ENCODE measurements around the gene PKNOX2. TPM values are rescaled to one million over a fixed set of nuclear protein-coding genes. Genes with fewer than 3 reads are reported as not detected.

Gene PKNOX2
- total RNA-seq, 6 experiments from 2014 or later, result 0.10 TPM; not detected in 5

GRCh38 chr11:125303694-125304093 lies 139.1 kb downstream of the PKNOX2 start:
- Mint-ChIP-seq H3K36me3 (ENCODE audit: low read depth) (no peaks in the 10 kb centered on the region), H3K9me3 (no peaks in the 10 kb centered on the region), H3K27ac (no peak overlapping the region)

GRCh38 chr11:125304136-125304535 lies 139.6 kb downstream of the PKNOX2 start:
- Mint-ChIP-seq H3K27ac (no peak overlapping the region), H3K4me1 (ENCODE audit: low read depth) (peaks cover 15% of the 10 kb centered on the region), H3K36me3 (ENCODE audit: low read depth) (no peaks in the 10 kb centered on the region), H3K4me3 (no peak overlapping the region), H3K9me3 (no peaks in the 10 kb centered on the region), H3K27me3 (ENCODE audit: insufficient read depth) (peaks cover 19% of the 10 kb centered on the region)
- DNase-seq, result no peak
- TF ChIP-seq CTCF (IDR thresholded peaks at IDR 0.05), result no peak

More at GRCh38 chr11:125303694-125304093, 139.1 kb downstream of the PKNOX2 start:
- Mint-ChIP-seq H3K27me3 (ENCODE audit: insufficient read depth) (peaks cover 22% of the 10 kb centered on the region), H3K4me1 (ENCODE audit: low read depth) (peaks cover 15% of the 10 kb centered on the region), H3K4me3 (no peak overlapping the region)
- no peak for TF ChIP-seq CTCF (IDR thresholded peaks at IDR 0.05)
- DNase-seq, result no peak

DNA sequence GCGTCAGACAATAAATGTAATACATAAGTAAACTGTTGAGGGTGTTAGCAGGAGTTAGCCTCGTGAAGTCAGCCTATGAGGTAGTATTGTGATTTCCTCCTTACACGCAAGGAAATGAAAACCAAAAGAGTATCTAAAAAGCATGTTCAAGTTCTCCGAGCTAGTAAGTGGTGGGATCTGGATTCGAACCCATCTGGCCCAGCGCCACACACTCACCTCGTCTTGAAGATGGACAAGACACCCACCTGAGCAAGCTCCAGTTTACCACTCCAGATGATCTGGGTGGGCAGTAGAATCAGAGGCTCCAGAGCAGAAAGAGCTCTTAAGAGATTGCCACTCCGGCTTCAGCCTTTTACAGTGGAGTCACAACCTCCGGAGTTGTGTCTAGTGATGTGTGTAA lies 140.3 kb downstream of the PKNOX2 start:
- H3K4me1 Mint-ChIP-seq (ENCODE audit: low read depth), result peaks cover 15% of the 10 kb centered on the region
- TF ChIP-seq CTCF (IDR thresholded peaks at IDR 0.05), result no peak

GRCh38 chr11:125305345-125305744 lies 140.8 kb downstream of the PKNOX2 start:
- H3K4me3 Mint-ChIP-seq, result no peak overlapping the region
- no peaks in the 10 kb centered on the region for H3K9me3 Mint-ChIP-seq
- no peak overlapping the region for H3K27ac Mint-ChIP-seq
- peaks cover 18% of the 10 kb centered on the region for H3K27me3 Mint-ChIP-seq (ENCODE audit: insufficient read depth)
- no peaks in the 10 kb centered on the region for H3K36me3 Mint-ChIP-seq (ENCODE audit: low read depth)
- no peak for DNase-seq
- no peak for TF ChIP-seq CTCF (IDR thresholded peaks at IDR 0.05)
- peaks cover 12% of the 10 kb centered on the region for H3K4me1 Mint-ChIP-seq (ENCODE audit: low read depth)

More for the DNA sequence above, 140.3 kb downstream of the PKNOX2 start:
- no peak for DNase-seq
- no peak overlapping the region for H3K4me3 Mint-ChIP-seq
- no peaks in the 10 kb centered on the region for H3K9me3 Mint-ChIP-seq
- H3K36me3 Mint-ChIP-seq (ENCODE audit: low read depth), result no peaks in the 10 kb centered on the region
- H3K27ac Mint-ChIP-seq, result no peak overlapping the region
- H3K27me3 Mint-ChIP-seq (ENCODE audit: insufficient read depth), result peaks cover 18% of the 10 kb centered on the region

GRCh38 chr11:125306476-125306875 lies 141.9 kb downstream of the PKNOX2 start:
- Mint-ChIP-seq H3K9me3 (no peaks in the 10 kb centered on the region), H3K4me1 (ENCODE audit: low read depth) (peaks cover under 1% of the 10 kb centered on the region; the same call in 1 of the 2 replicates)

More at GRCh38 chr11:125306476-125306875, 141.9 kb downstream of the PKNOX2 start:
- no peak for DNase-seq
- no peak for TF ChIP-seq CTCF (IDR thresholded peaks at IDR 0.05)
- no peak overlapping the region for H3K4me3 Mint-ChIP-seq
- H3K27me3 Mint-ChIP-seq (ENCODE audit: insufficient read depth), result peaks cover 23% of the 10 kb centered on the region
- H3K36me3 Mint-ChIP-seq (ENCODE audit: low read depth), result no peaks in the 10 kb centered on the region
- H3K27ac Mint-ChIP-seq, result no peak overlapping the region

All from HFFc6 (cell line).